Measurements from ENCODE around the gene CD52. TPM values are rescaled to one million over a fixed set of nuclear protein-coding genes. Genes with fewer than 3 reads are reported as not detected.

CD52 gene
- total and polyA plus RNA-seq, 2 of the 4 experiments (the other 2 are of a cell fraction): 1.6 TPM; not detected in 1

GRCh38 chr1:26287811-26288210 is 29.9 kb upstream of the CD52 start:
- CTCF ChIA-PET: no interaction called here
- Histone ChIP-seq H2BK120ac (ENCODE audit: low read depth, low read length) (no peak overlapping the region), H3K27me3 (ENCODE audit: control insufficient read depth, insufficient read depth, low read length) (no peaks in the 10 kb centered on the region), H4K20me1 (ENCODE audit: insufficient read depth, low read length) (peaks cover 9% of the 10 kb centered on the region), H3K9ac (ENCODE audit: low read depth, low read length) (no peak overlapping the region), H2AK5ac (ENCODE audit: low read depth, low read length) (no peak overlapping the region; the same call in 1 of the 2 replicates), H2BK20ac (ENCODE audit: low read depth, low read length) (no peak overlapping the region), H3K4me2 (ENCODE audit: low read depth, low read length) (no peak overlapping the region), H2BK5ac (ENCODE audit: low read depth, low read length, poor library complexity, severe bottlenecking) (no peak overlapping the region), H3K18ac (ENCODE audit: low read depth, low read length) (no peak overlapping the region), H2AFZ (replicated peaks; ENCODE audit: low read length, poor library complexity) (no peak overlapping the region), H3K4me3 (ENCODE audit: insufficient read depth, low read depth, low read length) (no peak overlapping the region), H3K9me3 (ENCODE audit: control insufficient read depth, insufficient read depth, low read length) (no peaks in the 10 kb centered on the region), H3K56ac (ENCODE audit: extremely low read depth, insufficient read depth, low read length) (no peak overlapping the region), H3K79me1 (ENCODE audit: low read depth in 1 of 2, low read length in 2 of 2) (peaks cover 11 to 41% of the 10 kb centered on the region in 2 experiments), H3K27ac (ENCODE audit: insufficient read depth, low read length) (no peak overlapping the region), H3K4me1 (ENCODE audit: control insufficient read depth, insufficient read depth, low read length) (peaks cover 24% of the 10 kb centered on the region), H3K36me3 (ENCODE audit: control insufficient read depth, insufficient read depth, low read length) (peaks cover 5% of the 10 kb centered on the region; the same call in 1 of the 2 replicates), H3K14ac (replicated peaks; ENCODE audit: low read depth, low read length) (no peak overlapping the region), H3K23ac (ENCODE audit: low read depth, low read length) (no peak overlapping the region), H3K9me1 (ENCODE audit: insufficient read depth, low read length) (peaks cover 25% of the 10 kb centered on the region), H3K4ac (ENCODE audit: low read depth, low read length) (no peak overlapping the region), H4K8ac (ENCODE audit: low read depth in 2 of 2, low read length in 2 of 2) (no peak overlapping the region), H4K5ac (ENCODE audit: low read depth, low read length) (no peak overlapping the region), H2BK15ac (ENCODE audit: low read depth, low read length) (no peak overlapping the region), H4K91ac (ENCODE audit: insufficient read depth, low read depth, low read length) (no peak overlapping the region), H2AK9ac (replicated peaks; ENCODE audit: low read depth, low read length, poor library complexity) (no peak overlapping the region)
- in situ Hi-C loops (cut with MboI; ENCODE audit: low sequenced_read_pairs): no loop called here
- POLR2A ChIA-PET (ENCODE audit: unreplicated experiment): no interaction called here
- intact Hi-C loops (cut with micrococcal nuclease): no loop called here
- dilution Hi-C loops (cut with HindIII; ENCODE audit: low sequenced_read_pairs, unreplicated experiment): no loop called here
- no CpG with 5 or more reads among the region's 5 CpGs for WGBS, 2 experiments (ENCODE audit: extremely low coverage in 2 of 2, insufficient read length in 1 of 2)
- ATAC-seq (ENCODE audit: low read depth) (no peak), DNase-seq (no peak)
- no TSS peak for BruUV-seq (replicated peaks)
- TF ChIP-seq RFX5 (IDR thresholded peaks at IDR 0.05; ENCODE audit: low read depth, low read length) (no peak), ELK1 (IDR thresholded peaks at IDR 0.05; ENCODE audit: borderline replicate concordance, low read depth, low read length) (no peak), CEBPB (IDR thresholded peaks at IDR 0.05; ENCODE audit: low read depth, low read length) (no peak)
